Activated CD4-positive, alpha-beta T cell treated with anti-CD3 and anti-CD28 coated beads for 36 hours (primary cell): ENCODE results near the gene NIBAN1. TPM values are rescaled to one million over a fixed set of nuclear protein-coding genes. Genes with fewer than 3 reads are reported as not detected.

Experiments used
- ATAC-seq: fragments of 200-7000 bp; cut with Tn5 transposase; one replicate; pipeline ENCODE4 v1.10.0; 2021; ENCODE audit warnings: mild to moderate bottlenecking, moderate library complexity
- CTCF ChIA-PET: fragments of 350-600 bp; sonication (Branson Sonifier 250); formaldehyde crosslinking; loops from one replicate; lab custom pipeline; 2021; ENCODE audit warnings: antibody characterized with exemption; lab: Charles Lee
- POLR2A ChIA-PET: fragments of 350-600 bp; sonication (Branson Sonifier 250); formaldehyde crosslinking; loops from one replicate; lab custom pipeline; 2021; ENCODE audit warnings: antibody characterized with exemption, inconsistent platforms; lab: Charles Lee
- DNase-seq: peaks from one replicate; pipeline ENCODE4 v3.0.0-alpha.2; 2020
- H3K27ac Mint-ChIP-seq: one replicate; pipeline ENCODE4 v1.8.0; 2021; ENCODE audit warnings: mixed read lengths
- H3K27me3 Mint-ChIP-seq: one replicate; pipeline ENCODE4 v1.8.0; 2021; ENCODE audit warnings: mixed read lengths
- H3K36me3 Mint-ChIP-seq: one replicate; pipeline ENCODE4 v1.8.0; 2021; ENCODE audit warnings: low read depth, mixed read lengths
- H3K4me1 Mint-ChIP-seq: one replicate; pipeline ENCODE4 v1.8.0; 2021; ENCODE audit warnings: mixed read lengths
- H3K4me3 Mint-ChIP-seq: one replicate; pipeline ENCODE4 v1.8.0; 2021; ENCODE audit warnings: mild to moderate bottlenecking, moderate library complexity, mixed read lengths
- H3K9me3 Mint-ChIP-seq: one replicate; pipeline ENCODE4 v1.8.0; 2021; ENCODE audit warnings: low read depth, mixed read lengths
- intact Hi-C, 2 experiments: fragments of 100-400 bp; cut with DNase I in 1 of 2; cut with micrococcal nuclease in 1 of 2; formaldehyde crosslinking; loops; one replicate each; pipeline versions ENCODE4 v1.14.2 to v1.15.1; 2022 to 2024; cut with DNase I, micrococcal nuclease
- total RNA-seq, 2 experiments: library from RNA; stranded (reverse); gene quantifications; one replicate each; pipeline ENCODE4 v1.2.3, GENCODE V29; 2021

The NIBAN1 gene
- total RNA-seq, 2 experiments from 2014 or later = 18.6 to 19.7 TPM

- POLR2A ChIA-PET = no interaction called here
- H3K9me3 Mint-ChIP-seq = peaks cover 9% of the 10 kb centered on the region
- no peak overlapping the region for H3K4me3 Mint-ChIP-seq
- no peak overlapping the region for H3K27ac Mint-ChIP-seq
- intact Hi-C loops = no loop called here
- CTCF ChIA-PET = no interaction called here
- no peak for ATAC-seq
- no peak for DNase-seq
- H3K36me3 Mint-ChIP-seq = peaks cover 5% of the 10 kb centered on the region
- no peaks in the 10 kb centered on the region for H3K4me1 Mint-ChIP-seq
- H3K27me3 Mint-ChIP-seq = peaks cover 17% of the 10 kb centered on the region
Observed at GRCh38 chr1:184994301-184994700, 20.0 kb upstream of the NIBAN1 start.

DNA sequence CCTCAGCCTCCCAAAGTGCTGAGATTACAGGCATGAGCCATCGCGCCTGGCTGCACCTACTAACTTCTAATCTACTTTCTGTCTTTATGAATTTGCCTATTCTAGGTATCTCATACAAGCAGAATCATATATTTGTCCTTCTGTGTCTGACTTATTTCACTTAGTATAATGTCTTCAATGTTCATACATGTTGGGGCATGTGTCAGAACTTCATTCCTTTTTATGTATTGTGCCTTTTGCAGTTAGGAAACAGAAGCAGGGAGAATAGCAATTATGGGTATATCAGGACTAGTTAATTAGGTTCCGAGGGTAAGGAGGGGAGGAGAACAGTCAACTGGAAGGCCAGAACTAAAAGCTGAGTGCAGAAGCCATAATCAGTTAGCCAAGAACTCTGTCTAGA lies 18.0 kb upstream of the NIBAN1 start:
- Mint-ChIP-seq H3K9me3 (peaks cover 9% of the 10 kb centered on the region), H3K27ac (no peak overlapping the region), H3K27me3 (peaks cover 13% of the 10 kb centered on the region), H3K4me3 (no peak overlapping the region), H3K4me1 (no peaks in the 10 kb centered on the region), H3K36me3 (peaks cover 5% of the 10 kb centered on the region)
- no peak for DNase-seq
- ATAC-seq = no peak
- CTCF ChIA-PET = interaction anchor here (0.7 to 4.3 kb wide), 5 partner anchors 10 to 187 kb away, joined by 3 to 21 read pairs (median 4); no protein-coding TSS in a partner anchor
- POLR2A ChIA-PET = interaction anchor here (0.6 kb wide), 1 partner anchor 503 kb away, joined by 3 read pairs; no protein-coding TSS in a partner anchor
- intact Hi-C loops = no loop called here

GRCh38 chr1:184990204-184990603 lies 15.9 kb upstream of the NIBAN1 start:
- DNase-seq (no peak), ATAC-seq (no peak)
- peaks cover 5% of the 10 kb centered on the region for H3K36me3 Mint-ChIP-seq
- no peak overlapping the region for H3K4me3 Mint-ChIP-seq
- H3K9me3 Mint-ChIP-seq = peaks cover 5% of the 10 kb centered on the region
- ChIA-PET POLR2A (no interaction called here), CTCF (interaction anchor here (0.7 to 4.3 kb wide), 2 partner anchors 183 to 185 kb away, joined by 3 to 21 read pairs; no protein-coding TSS in a partner anchor)
- H3K27ac Mint-ChIP-seq = no peak overlapping the region
- H3K4me1 Mint-ChIP-seq = no peaks in the 10 kb centered on the region
- intact Hi-C loops = no loop called here
- H3K27me3 Mint-ChIP-seq = peaks cover 16% of the 10 kb centered on the region

- no peak for DNase-seq
- no peak overlapping the region for H3K4me3 Mint-ChIP-seq
- POLR2A ChIA-PET = no interaction called here
- no peaks in the 10 kb centered on the region for H3K4me1 Mint-ChIP-seq
- peaks cover 12% of the 10 kb centered on the region for H3K27me3 Mint-ChIP-seq
- CTCF ChIA-PET = interaction anchor here (1.6 to 4.3 kb wide), 2 partner anchors 31 to 183 kb away, joined by 4 to 21 read pairs; no protein-coding TSS in a partner anchor
- no peak overlapping the region for H3K27ac Mint-ChIP-seq
- ATAC-seq = no peak
- no peaks in the 10 kb centered on the region for H3K9me3 Mint-ChIP-seq
- intact Hi-C loops = loop anchor here in 1 of 2 experiments (10.0 kb wide), 1 partner anchor 686 kb away; no protein-coding TSS in a partner anchor
- H3K36me3 Mint-ChIP-seq = no peaks in the 10 kb centered on the region
Observed at GRCh38 chr1:184988506-184988905, 14.2 kb upstream of the NIBAN1 start.

- Mint-ChIP-seq H3K9me3 (no peaks in the 10 kb centered on the region), H3K27me3 (peaks cover 12% of the 10 kb centered on the region), H3K36me3 (no peaks in the 10 kb centered on the region), H3K27ac (no peak overlapping the region), H3K4me3 (no peak overlapping the region), H3K4me1 (no peaks in the 10 kb centered on the region)
- intact Hi-C loops = loop anchor here in 1 of 2 experiments (2.0 to 10.0 kb wide), 2 partner anchors 183 to 687 kb away; no protein-coding TSS in a partner anchor
- ChIA-PET CTCF (interaction anchor here (1.6 to 7.4 kb wide), 3 partner anchors 32 to 183 kb away, joined by 4 to 186 read pairs (median 21); no protein-coding TSS in a partner anchor), POLR2A (no interaction called here)
- no peak for DNase-seq
- no peak for ATAC-seq
Observed at GRCh38 chr1:184987696-184988095, 13.4 kb upstream of the NIBAN1 start.

DNA sequence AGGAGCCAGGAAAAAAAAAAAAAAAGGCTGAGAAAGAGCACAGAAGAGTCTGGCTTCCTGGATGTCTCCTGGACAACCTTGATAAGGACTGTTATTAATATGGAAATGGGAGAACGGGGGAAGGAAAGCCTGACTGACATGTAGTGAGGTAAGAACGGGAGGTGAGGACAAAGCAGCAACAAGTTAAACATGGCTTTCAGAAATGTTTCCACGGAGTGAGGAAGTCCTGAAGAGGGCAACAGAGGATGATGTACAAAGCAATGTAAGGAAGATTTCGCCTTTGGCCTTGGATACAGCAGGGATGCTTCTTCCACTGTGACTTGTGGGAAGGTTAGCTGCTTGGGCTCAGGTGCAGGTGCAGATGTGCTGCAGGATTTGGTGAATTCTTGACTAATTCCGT lies 11.9 kb upstream of the NIBAN1 start:
- CTCF ChIA-PET = interaction anchor here (1.0 to 7.4 kb wide), 4 partner anchors 10 to 190 kb away, joined by 3 to 186 read pairs (median 6); no protein-coding TSS in a partner anchor
- Mint-ChIP-seq H3K27ac (no peak overlapping the region), H3K36me3 (no peaks in the 10 kb centered on the region), H3K9me3 (no peaks in the 10 kb centered on the region), H3K4me3 (no peak overlapping the region), H3K4me1 (peaks cover 4% of the 10 kb centered on the region), H3K27me3 (peaks cover 12% of the 10 kb centered on the region)
- POLR2A ChIA-PET = no interaction called here
- no peak for ATAC-seq
- no peak for DNase-seq
- intact Hi-C loops = loop anchor here in 1 of 2 experiments (2.0 to 10.0 kb wide), 2 partner anchors 185 to 689 kb away; no protein-coding TSS in a partner anchor

DNA sequence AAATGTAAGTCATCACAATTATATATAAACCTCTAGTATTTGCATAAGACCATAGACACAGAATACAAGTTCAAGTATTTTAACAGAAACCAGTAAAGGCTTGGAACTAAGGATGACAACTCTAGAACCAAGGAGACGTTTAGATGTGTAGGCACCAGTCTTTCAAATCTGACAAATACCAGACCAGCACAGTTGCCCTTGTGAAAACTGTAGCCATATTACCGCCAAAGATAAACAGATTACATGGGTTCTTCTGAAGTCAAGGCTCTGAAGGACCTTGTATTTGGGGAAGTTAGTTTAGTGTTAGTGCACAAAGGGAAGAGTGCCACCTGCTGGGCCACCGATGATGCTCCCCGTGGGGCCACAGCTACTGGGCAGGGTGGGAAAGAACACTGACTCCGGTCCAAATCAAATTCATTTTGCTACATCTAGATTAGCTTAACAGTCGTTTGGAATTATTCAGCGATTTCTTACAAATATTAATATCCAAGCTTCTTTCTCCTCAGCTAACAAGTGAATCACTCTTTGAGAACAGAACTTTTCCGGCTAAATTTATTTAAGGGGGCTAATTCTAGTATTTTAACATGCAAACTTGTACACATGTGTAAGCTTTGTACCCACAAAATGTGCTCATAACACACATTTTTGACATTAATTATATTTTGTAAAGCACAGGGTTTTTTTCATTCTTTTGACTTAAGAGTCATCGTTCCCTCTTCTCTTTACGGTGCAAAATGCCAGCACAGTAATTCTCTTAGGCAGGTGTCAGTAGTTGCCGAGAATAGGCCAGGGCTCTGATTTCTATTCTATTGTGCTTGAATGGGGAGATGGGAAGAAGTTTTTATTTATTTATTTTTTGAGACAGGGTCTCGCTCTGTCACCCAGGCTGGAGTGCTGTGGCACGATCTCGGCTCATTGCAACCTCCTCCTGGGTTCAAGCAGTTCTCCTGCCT lies 8.0 kb upstream of the NIBAN1 start:
- no peaks in the 10 kb centered on the region for H3K36me3 Mint-ChIP-seq
- CTCF ChIA-PET = interaction anchor here (0.6 to 7.4 kb wide), 35 partner anchors 8 to 763 kb away, joined by 3 to 186 read pairs (median 4); partner anchors contain the start of gene NIBAN1
- H3K27me3 Mint-ChIP-seq = peaks cover 16% of the 10 kb centered on the region
- DNase-seq (peak; percentile 88), ATAC-seq (peak; percentile 99)
- no peaks in the 10 kb centered on the region for H3K9me3 Mint-ChIP-seq
- H3K27ac Mint-ChIP-seq = no peak overlapping the region
- no peak overlapping the region for H3K4me3 Mint-ChIP-seq
- intact Hi-C loops = loop anchor here (1.0 to 10.0 kb wide), 4 partner anchors 177 to 693 kb away; no protein-coding TSS in a partner anchor
- POLR2A ChIA-PET = interaction anchor here (0.5 kb wide), 1 partner anchor 189 kb away, joined by 3 read pairs; no protein-coding TSS in a partner anchor
- peaks cover 4% of the 10 kb centered on the region for H3K4me1 Mint-ChIP-seq

- H3K36me3 Mint-ChIP-seq = no peaks in the 10 kb centered on the region
- intact Hi-C loops = loop anchor here in 1 of 2 experiments (10.0 kb wide), 1 partner anchor 694 kb away; no protein-coding TSS in a partner anchor
Observed at GRCh38 chr1:184980726-184981125, 6.4 kb upstream of the NIBAN1 start.

DNA sequence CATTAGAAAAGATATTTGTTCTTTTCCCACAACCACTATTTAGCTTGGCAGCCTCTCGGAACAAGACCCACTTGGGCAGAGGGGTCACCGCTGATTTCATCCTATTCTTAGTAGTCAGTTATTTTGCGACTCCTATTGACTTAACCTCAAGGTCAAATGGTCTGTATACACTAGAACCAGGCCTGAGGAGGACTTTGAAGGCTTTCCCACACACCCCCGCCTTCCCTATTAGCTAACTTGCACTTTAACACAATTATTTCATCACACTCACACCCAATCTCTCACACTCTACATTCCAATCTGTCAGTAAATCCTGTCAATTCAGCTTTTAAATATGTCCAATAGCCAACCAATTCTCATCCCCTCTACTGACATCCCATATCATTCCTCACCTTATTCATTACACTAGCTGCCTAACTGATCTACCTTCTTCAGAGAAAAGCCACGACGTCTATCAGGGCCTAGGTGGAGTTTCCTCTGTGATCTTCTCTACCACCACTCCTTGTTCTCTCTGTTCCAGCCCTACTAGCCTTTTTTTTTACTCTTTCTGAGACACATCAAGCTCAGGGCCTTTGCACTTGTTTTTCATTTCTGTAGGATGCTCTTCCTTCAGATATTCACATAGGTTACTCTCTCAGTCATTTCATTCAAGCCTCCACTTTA lies 1.0 kb upstream of the NIBAN1 start:
- Mint-ChIP-seq H3K36me3 (no peaks in the 10 kb centered on the region), H3K9me3 (no peaks in the 10 kb centered on the region), H3K27ac (peak overlapping the region; percentile 70), H3K4me3 (peak overlapping the region; percentile 3), H3K4me1 (peaks cover 41% of the 10 kb centered on the region), H3K27me3 (peaks cover 16% of the 10 kb centered on the region)
- DNase-seq (no peak), ATAC-seq (no peak)
- POLR2A ChIA-PET = no interaction called here
- intact Hi-C loops = loop anchor here (2.0 to 10.0 kb wide), 5 partner anchors 69 to 921 kb away; partner anchors contain the start of genes TSEN15 (in 2 of the 2), RNF2 (in 1 of the 2), SWT1 (in 1 of the 2) and TRMT1L (in 1 of the 2)
- CTCF ChIA-PET = interaction anchor here (2.5 to 2.7 kb wide), 2 partner anchors 7 to 170 kb away, joined by 8 to 28 read pairs; no protein-coding TSS in a partner anchor

More at GRCh38 chr1:184980726-184981125, 6.4 kb upstream of the NIBAN1 start:
- POLR2A ChIA-PET = no interaction called here
- H3K27me3 Mint-ChIP-seq = peaks cover 15% of the 10 kb centered on the region
- no peak overlapping the region for H3K27ac Mint-ChIP-seq
- CTCF ChIA-PET = interaction anchor here (0.8 to 7.4 kb wide), 13 partner anchors 12 to 189 kb away, joined by 3 to 186 read pairs (median 4); no protein-coding TSS in a partner anchor
- H3K4me1 Mint-ChIP-seq = peaks cover 5% of the 10 kb centered on the region
- ATAC-seq = no peak
- H3K9me3 Mint-ChIP-seq = no peaks in the 10 kb centered on the region
- H3K4me3 Mint-ChIP-seq = no peak overlapping the region
- DNase-seq = no peak

- ATAC-seq = no peak
- POLR2A ChIA-PET = interaction anchor here (0.6 to 2.0 kb wide), 6 partner anchors 22 to 222 kb away, joined by 3 to 10 read pairs (median 5); no protein-coding TSS in a partner anchor
- intact Hi-C loops = loop anchor here (1.0 to 10.0 kb wide), 8 partner anchors 70 to 920 kb away; partner anchors contain the start of genes SWT1 (in 2 of the 2), TRMT1L (in 2 of the 2), TSEN15 (in 2 of the 2) and RNF2 (in 1 of the 2)
- no peak for DNase-seq
- H3K9me3 Mint-ChIP-seq = no peaks in the 10 kb centered on the region
- H3K36me3 Mint-ChIP-seq = no peaks in the 10 kb centered on the region
- CTCF ChIA-PET = interaction anchor here (0.6 to 2.7 kb wide), 4 partner anchors 8 to 169 kb away, joined by 3 to 28 read pairs (median 6); no protein-coding TSS in a partner anchor
- H3K4me3 Mint-ChIP-seq = peak overlapping the region; percentile 65
- peak overlapping the region; percentile 70 for H3K27ac Mint-ChIP-seq
- peaks cover 16% of the 10 kb centered on the region for H3K27me3 Mint-ChIP-seq
- peaks cover 44% of the 10 kb centered on the region for H3K4me1 Mint-ChIP-seq
Observed at GRCh38 chr1:184974837-184975115, 468 bp upstream of the NIBAN1 start.
